Naive B cell (primary cell): ENCODE results near the gene DAO. TPM values are rescaled to one million over a fixed set of nuclear protein-coding genes. Genes with fewer than 3 reads are reported as not detected.

Source experiments
- polyA plus RNA-seq, 6 donors: library from polyadenylated mRNA; unstranded; fragments of 300-500 nt; fragmentation: Illumina TruSeq; gene quantifications; one replicate each; pipeline ENCODE4 v1.2.3, GENCODE V29; 2021; ENCODE audit warnings: low read depth in 6 of 6

Gene DAO
- polyA plus RNA-seq, 6 donors from 2014 or later: not detected

Other genes with a start within 250 kb of the DAO start
- 10 to 100 TPM; 28.4 to 56.4 (median 36.0) TPM for gene SELPLG, start 246.2 kb upstream of the DAO start, polyA plus RNA-seq
- 10 to 100 TPM; 71.0 to 84.7 (median 73.4) TPM for gene CORO1C, start 148.6 kb upstream of the DAO start, polyA plus RNA-seq
- 10 to 100 TPM in 2 of 6 donors, 1 to 10 TPM in 3, not detected in 1; 5.1 to 16.6 (median 5.8) TPM for gene SSH1, start 22.5 kb upstream of the DAO start, polyA plus RNA-seq
- gene SVOP, start 141.0 kb downstream of the DAO start, polyA plus RNA-seq: not detected
- 10 to 100 TPM in 4 of 6 donors, 1 to 10 TPM in 2; 3.7 to 16.3 (median 12.4) TPM for gene USP30, start 172.5 kb downstream of the DAO start, polyA plus RNA-seq
- 10 to 100 TPM; 12.3 to 20.8 (median 17.7) TPM for gene ALKBH2, start 213.4 kb downstream of the DAO start, polyA plus RNA-seq
- gene UNG, start 217.5 kb downstream of the DAO start, polyA plus RNA-seq: 10 to 100 TPM; 13.7 to 25.7 (median 23.1) TPM
- gene ACACB, start 236.5 kb downstream of the DAO start, polyA plus RNA-seq: 1 to 10 TPM in 5 of 6 donors, not detected in 1; 1.3 to 4.8 (median 4.0) TPM